ENCODE data around the gene TBXAS1.
"Not testable (repeated sequence)": the region's sequence is repeated elsewhere in the genome, so short reads cannot be mapped to it uniquely, and the experiment has no call there.

The TBXAS1 gene

DNA sequence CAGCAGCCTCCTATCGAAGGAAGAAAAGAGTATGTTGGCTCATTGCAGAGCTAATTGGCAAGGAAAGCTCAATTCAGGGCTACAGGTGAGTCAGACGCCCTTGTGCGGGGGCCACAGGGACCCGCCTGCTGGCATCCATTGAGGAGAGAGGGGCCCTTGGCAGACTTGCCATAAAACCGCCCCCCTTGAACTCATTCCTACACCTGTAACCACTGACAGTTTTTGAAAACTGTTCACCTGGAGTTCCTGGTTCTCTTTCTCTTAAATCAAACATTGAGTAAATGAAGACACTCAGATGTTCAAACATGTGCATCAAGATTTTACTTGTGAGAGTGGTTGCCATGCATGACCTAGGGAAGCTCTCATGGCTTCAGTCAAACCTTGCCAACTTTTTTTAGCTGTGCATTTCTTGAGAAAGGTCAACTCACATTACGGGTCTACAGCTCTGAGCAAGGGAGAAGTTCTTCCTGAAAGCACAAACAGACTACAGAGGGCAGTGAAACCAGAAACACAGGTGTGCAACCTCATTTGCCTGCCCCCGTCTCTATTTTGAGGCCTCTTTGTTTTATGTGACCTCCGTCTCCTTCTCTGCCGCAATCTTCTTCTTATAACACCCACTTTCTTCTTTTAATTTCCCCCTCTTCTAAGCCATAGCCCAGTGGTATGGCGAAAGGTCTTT is 87.8 kb downstream of the TBXAS1 start:
- no peak for DNase-seq

DNA sequence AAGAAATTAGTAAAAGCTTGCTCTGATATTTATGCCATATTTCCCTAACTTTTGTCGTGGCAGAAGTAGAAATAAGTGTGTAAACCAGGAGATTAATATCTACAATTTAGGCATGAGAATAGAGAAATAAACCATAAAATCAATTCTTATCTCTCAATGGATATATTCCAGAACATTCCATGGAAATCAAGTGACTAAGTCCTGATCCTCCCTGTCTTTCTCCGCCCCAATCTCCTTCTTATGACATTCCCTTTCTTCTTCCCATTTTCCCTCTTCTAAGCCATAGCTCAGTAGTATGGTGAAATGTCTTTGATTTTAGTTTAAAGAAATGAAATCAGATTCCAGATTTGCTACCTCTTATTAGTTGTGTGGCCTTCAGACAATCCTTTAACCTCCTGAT is 88.8 kb downstream of the TBXAS1 start:
- no peak for DNase-seq

- DNase-seq: no peak
Observed at GRCh38 chr7:139918480-139918879, 89.4 kb downstream of the TBXAS1 start.

GRCh38 chr7:139923090-139923489 is 94.0 kb downstream of the TBXAS1 start:
- no peak for DNase-seq

- no peak for DNase-seq
Observed at GRCh38 chr7:139924461-139924860, 95.4 kb downstream of the TBXAS1 start.

GRCh38 chr7:139929221-139929620 is 100.2 kb downstream of the TBXAS1 start:
- not testable (repeated sequence) for DNase-seq

DNA sequence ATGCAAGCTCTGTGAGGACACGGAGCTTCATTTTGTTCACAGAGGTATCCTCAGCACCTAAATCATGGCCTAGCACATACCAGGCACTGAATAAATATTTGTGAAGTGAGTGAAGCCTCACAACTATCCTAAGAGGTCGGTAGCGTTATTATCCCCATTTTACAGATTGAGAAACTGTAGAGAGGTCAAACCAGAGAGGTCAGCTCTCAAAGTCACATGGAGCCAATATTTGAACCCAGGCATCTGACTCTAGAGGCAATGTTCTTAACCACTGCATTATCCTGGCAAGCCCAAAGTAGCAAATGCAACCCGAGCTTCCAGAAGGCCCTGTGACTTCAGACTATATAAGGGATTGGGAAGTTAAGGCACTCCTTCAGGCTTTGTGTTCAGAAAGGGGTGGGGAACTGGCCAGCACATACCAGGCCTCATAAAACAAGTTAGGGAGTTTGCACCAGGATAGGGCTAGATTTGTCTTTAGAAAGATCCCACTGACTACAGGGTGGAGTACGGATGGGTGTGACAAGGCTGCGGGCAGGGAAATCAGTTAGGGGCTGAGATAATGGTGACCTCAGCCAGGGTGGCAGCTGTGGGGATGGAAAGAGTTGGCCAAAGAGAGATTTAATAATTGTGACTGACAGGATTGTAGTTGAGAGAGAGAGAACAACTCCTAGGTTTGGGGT is 101.4 kb downstream of the TBXAS1 start:
- no peak for DNase-seq

GRCh38 chr7:139931190-139931934 is 102.3 kb downstream of the TBXAS1 start:
- DNase-seq: no peak

GRCh38 chr7:139932531-139932930 is 103.5 kb downstream of the TBXAS1 start:
- DNase-seq: no peak

DNA sequence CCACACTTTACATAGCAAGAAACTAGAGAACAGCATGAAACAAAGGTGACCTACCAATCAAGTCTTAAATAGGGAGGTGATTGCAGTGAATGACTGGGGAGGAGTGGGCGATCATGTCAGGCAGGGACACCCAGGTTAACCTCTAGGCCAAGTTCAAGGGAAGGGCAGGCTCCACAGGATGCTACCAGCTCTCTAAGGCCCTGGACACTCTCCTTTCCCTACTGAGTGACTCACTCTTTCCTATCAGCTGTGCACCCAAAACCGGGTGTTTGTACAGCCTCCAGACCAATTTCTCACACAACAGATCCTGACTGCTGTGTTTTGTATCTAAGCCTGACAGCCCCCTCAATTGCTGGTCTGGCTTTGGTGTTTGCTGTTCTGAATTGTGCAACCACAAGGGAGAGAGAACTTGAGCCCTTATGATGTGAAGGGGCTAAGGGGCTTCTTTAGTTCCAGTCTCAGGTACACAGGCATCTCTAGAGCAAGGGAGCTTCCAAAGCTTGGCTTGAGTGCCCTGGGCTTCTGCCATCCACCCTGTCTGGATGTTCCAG is 107.8 kb downstream of the TBXAS1 start:
- DNase-seq: no peak

DNA sequence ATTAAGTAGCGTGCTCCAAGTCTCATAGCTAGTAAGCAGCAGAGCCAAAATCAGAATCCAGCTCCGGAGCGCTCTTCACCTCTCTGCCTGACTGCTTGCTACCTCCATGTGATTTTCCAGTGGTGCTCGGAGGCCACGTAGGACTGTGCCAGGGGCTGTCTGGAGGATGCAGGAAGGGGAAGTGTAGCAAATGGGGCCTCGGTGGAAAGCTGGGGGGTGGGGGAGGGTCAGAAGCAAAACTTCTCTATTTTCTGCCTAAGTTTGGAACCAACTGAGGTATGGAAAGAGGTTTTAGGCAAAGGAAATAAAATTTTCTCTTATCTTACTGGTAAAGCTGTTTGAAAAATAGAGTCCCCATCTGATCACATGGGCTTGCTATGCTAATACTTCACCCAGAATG is 108.7 kb downstream of the TBXAS1 start:
- no peak for DNase-seq

DNA sequence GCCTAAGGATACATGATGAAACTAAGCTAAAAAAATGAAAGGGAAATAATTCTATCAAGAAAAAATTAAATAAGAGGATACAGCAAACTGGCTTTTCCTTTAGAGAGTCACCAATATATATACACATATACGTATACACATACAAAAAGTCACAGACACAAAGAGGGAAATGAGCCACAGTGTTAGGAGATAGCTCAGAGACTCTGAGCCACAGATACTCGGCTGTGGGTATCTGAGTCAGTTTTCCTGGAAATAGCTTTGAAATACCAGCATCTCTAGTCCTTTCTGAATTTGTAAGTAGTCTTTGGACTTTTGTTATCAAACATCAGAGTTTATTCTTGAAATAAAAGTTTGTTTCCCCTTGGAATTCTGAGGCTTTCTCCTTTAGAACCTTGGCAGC is 111.8 kb downstream of the TBXAS1 start:
- no peak for DNase-seq

GRCh38 chr7:139941421-139941820 is 112.4 kb downstream of the TBXAS1 start:
- DNase-seq: no peak

- no peak for DNase-seq
Observed at GRCh38 chr7:139941866-139942265, 112.8 kb downstream of the TBXAS1 start.

GRCh38 chr7:139942636-139943035 is 113.6 kb downstream of the TBXAS1 start:
- DNase-seq: no peak

DNA sequence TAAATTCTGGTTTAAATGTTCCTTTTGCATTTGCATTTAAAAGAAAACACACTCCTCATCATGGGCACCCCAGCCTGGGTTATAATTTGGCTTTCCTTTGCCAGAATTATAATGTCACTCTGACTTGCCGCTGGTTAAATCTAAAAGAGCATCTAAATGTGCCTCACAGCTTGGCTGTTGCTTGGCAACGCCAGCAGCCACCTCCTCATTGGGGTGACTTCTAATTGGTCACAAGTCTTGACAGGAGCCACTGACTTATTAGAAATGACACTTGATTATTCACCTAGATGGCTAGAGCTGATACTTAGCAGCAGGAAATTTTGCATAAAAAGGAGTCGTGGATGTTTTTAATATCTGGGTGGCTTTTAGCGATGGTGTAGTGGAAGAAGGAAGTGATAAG is 114.3 kb downstream of the TBXAS1 start:
- no peak for DNase-seq

- DNase-seq: no peak
Observed at GRCh38 chr7:139944248-139944647, 115.2 kb downstream of the TBXAS1 start.

DNA sequence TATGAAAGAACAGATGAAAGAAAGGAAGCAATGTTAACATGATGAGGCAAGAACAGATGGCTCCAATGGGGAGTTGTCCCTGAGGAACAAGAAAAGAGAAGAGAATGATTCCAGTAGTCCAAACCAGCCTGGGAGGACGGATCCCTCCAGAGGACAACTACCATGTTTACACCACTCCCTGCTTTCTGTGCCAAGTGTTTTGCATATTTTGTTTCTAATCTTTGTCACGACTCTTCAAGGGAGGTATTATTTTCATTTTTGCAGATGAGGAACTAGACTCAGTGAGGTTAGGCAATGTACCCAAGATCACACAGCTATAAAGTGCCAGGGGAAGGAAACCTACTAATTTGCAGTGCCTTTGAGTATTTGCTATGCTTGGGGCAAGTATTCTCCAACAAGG is 117.5 kb downstream of the TBXAS1 start:
- no peak for DNase-seq

DNA sequence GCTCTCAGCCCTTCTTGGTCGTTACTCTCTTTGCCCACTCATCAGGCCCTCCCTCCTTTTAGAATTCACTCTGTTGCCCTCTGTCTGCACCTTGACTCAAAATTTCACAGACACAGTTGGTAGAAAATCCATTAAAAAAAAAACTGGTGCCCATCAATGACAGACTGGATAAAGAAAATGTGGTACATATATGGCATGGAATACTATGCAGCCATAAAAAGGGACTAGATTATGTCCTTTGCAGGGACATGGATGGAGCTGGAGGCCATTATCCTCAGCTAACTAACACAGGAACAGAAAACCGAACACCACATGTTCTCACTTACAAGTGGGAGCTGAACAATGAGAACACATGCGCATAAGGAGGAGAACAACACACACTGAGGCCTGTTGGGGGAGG is 118.0 kb downstream of the TBXAS1 start:
- no peak for DNase-seq

DNA sequence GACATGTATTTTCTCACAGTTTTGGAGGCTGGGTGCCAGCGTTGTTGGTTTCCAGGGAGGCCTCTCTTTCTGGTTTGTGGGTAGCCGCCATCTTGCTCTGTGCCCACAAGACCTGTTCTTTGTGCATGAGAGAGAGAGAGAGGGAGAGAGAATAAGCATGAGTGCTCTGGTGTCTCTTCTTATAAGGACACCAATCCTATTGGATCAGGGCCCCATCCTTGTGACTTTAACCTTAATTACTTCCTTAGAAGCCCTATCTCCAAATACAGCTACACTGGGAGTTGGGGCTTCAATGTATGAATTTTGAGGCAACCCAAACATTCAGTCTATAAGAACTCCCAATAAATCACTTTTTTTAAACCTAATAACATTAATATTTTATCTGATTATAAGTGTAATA is 119.1 kb downstream of the TBXAS1 start:
- no peak for DNase-seq

DNA sequence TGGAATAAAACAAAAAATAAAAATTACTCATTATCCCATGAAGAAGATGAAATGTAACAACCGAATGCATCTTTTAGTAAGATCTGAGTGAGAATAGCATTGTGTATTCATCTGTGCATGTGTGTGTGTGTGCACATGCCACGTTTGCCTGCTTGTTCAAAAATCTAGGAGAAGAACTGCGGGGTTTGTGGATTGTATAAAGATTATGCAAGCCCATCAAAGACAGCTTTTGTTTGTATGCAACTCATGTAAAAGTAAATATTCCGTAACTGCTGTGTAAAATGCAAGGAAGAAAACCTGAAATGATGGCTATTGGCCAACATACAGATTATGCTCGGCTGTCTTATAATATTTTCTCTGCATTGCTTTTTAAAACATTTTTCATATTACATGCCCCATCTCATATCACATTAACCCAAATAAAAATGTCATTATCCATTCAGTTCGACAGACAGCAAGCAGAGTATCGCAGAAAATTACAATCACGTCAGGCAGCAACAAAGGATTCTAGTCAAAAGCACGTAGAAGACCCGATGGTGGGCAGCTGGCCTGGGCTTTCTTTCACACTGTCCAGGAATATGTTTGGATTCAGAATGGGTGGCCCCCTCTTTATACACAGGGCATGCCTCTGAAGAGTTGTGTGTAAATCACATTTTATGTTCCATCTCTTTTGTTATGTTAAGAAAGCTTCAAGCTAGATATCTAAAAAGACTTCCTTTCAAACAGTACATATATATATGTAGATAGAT is 119.7 kb downstream of the TBXAS1 start:
- DNase-seq: no peak

GRCh38 chr7:139949629-139950028 is 120.6 kb downstream of the TBXAS1 start:
- no peak for DNase-seq

DNA sequence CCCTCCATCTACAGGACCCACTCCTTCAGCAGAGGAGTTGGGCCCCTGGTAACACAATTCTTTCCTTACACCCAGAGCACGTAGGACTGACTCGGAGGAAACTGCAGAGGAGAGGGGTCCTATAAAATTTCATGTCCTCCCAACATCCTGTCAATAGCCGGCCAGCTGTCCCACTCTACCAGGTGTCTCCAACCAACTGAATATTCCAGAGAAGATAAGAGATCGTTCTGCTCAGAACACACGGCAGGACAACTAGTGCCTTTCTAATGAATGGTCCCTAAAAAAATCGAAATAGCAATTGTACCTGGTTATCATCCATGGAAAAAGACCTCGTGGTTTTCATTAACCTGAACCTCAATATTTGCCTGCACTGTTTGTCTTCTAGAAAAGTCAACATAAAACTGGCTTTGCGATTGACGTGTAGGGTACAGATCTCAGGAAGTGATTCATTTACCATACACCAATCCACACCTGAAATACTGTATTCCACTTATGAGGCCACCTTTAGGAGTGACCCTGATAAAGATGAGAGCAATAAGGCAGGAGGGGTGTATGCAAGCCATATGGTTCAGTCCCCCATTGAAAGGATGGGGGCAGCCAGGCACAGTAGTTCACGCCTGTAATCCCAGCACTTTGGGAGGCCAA is 121.9 kb downstream of the TBXAS1 start:
- DNase-seq: no peak
